ENCODE results near the gene SOX11.

SOX11 gene

GRCh38 chr2:5723791-5724735, 31.9 kb downstream of the SOX11 start:
- DNase-seq (ENCODE audit: low read depth) = no peak

GRCh38 chr2:5725072-5725471, 32.9 kb downstream of the SOX11 start:
- no peak for DNase-seq (ENCODE audit: low read depth)

- no peak for DNase-seq (ENCODE audit: low read depth)
These were observed 33.7 kb downstream of the SOX11 start for GRCh38 chr2:5725794-5726463.

GRCh38 chr2:5727235-5727634, 35.1 kb downstream of the SOX11 start:
- no peak for DNase-seq (ENCODE audit: low read depth)

- no peak for DNase-seq (ENCODE audit: low read depth)
These were observed 37.2 kb downstream of the SOX11 start for GRCh38 chr2:5729416-5729815.

- no peak for DNase-seq (ENCODE audit: low read depth)
These were observed 38.2 kb downstream of the SOX11 start for GRCh38 chr2:5730386-5730785.

- no peak for DNase-seq (ENCODE audit: low read depth)
These were observed 42.8 kb downstream of the SOX11 start for GRCh38 chr2:5734859-5735520.

- no peak for DNase-seq (ENCODE audit: low read depth)
These were observed 43.3 kb downstream of the SOX11 start for GRCh38 chr2:5735521-5735861.

GRCh38 chr2:5736050-5736449, 43.9 kb downstream of the SOX11 start:
- no peak for DNase-seq (ENCODE audit: low read depth)

GRCh38 chr2:5736886-5737285, 44.7 kb downstream of the SOX11 start:
- no peak for DNase-seq (ENCODE audit: low read depth)

- DNase-seq (ENCODE audit: low read depth) = no peak
These were observed 47.9 kb downstream of the SOX11 start for GRCh38 chr2:5740053-5740452.

- no peak for DNase-seq (ENCODE audit: low read depth)
These were observed 48.6 kb downstream of the SOX11 start for GRCh38 chr2:5740817-5741216.

GRCh38 chr2:5741242-5741641, 49.1 kb downstream of the SOX11 start:
- DNase-seq (ENCODE audit: low read depth) = no peak

GRCh38 chr2:5742126-5742525, 49.9 kb downstream of the SOX11 start:
- DNase-seq (ENCODE audit: low read depth) = no peak

- DNase-seq (ENCODE audit: low read depth) = no peak
These were observed 56.2 kb downstream of the SOX11 start for GRCh38 chr2:5748391-5748790.

GRCh38 chr2:5748946-5749345, 56.8 kb downstream of the SOX11 start:
- no peak for DNase-seq (ENCODE audit: low read depth)

- no peak for DNase-seq (ENCODE audit: low read depth)
These were observed 57.2 kb downstream of the SOX11 start for GRCh38 chr2:5749347-5749746.

Measured in fibroblast of the conjunctiva (primary cell).